PC-3 (cell line): ENCODE data around the gene TBCC. TPM values are rescaled to one million over a fixed set of nuclear protein-coding genes. Genes with fewer than 3 reads are reported as not detected.
A peak's percentile ranks its signal among the peaks of the same experiment; 100 is the strongest.
"Not testable (repeated sequence)": the region's sequence is repeated elsewhere in the genome, so short reads cannot be mapped to it uniquely, and the experiment has no call there.

ENCODE experiments used
- ATAC-seq: fragments of 200-7000 bp; cut with Tn5 transposase; 2 replicates; pipeline ENCODE4 v1.9.1; 2020; ENCODE audit warnings: mild to moderate bottlenecking, moderate library complexity
- BruUV-seq: library from RNA; stranded (reverse); fragments of 400-500 nt; replicated peaks from 2 replicates; lab custom pipeline; 2021; lab: Mats Ljungman, UMichigan
- CTCF ChIA-PET: fragments of 300-600 bp; sonication (Branson Sonifier 250); formaldehyde crosslinking; loops from one replicate; lab custom pipeline; 2022; ENCODE audit warnings: antibody characterized with exemption; lab: Charles Lee
- POLR2A ChIA-PET: fragments of 300-600 bp; sonication (Branson Sonifier 250); formaldehyde crosslinking; loops from one replicate; lab custom pipeline; 2022; ENCODE audit warnings: antibody characterized with exemption; ENCODE audit not compliant: unreplicated experiment; lab: Charles Lee
- DNase-seq: peaks from one replicate; pipeline ENCODE4 v3.0.0-alpha.2; 2015
- H2AFZ ChIP-seq: fragments of 300-600 bp; sonication (generic); 2 replicates; pipeline ENCODE4 v1.6.0; 2016; ENCODE audit warnings: antibody characterized with exemption, low read length
- H3F3A ChIP-seq: fragments of 300-600 bp; sonication (generic); one replicate; pipeline ENCODE4 v1.6.0; 2017; ENCODE audit warnings: antibody characterized with exemption, low read length, control low read depth, mild to moderate bottlenecking; ENCODE audit not compliant: unreplicated experiment
- H3K27ac ChIP-seq: fragments of 300-600 bp; sonication (generic); 2 replicates; pipeline ENCODE4 v1.5.1; 2016; ENCODE audit warnings: mild to moderate bottlenecking, low read length
- H3K27me3 ChIP-seq: fragments of 300-600 bp; sonication (generic); 2 replicates; pipeline ENCODE4 v1.6.1; 2016; ENCODE audit warnings: low read length, mixed read lengths
- H3K36me3 ChIP-seq: fragments of 300-600 bp; sonication (generic); 2 replicates; pipeline ENCODE4 v1.6.1; 2016; ENCODE audit warnings: low read depth, mixed run types, low read length, mixed read lengths
- H3K4me1 ChIP-seq: fragments of 300-600 bp; sonication (generic); 2 replicates; pipeline ENCODE4 v1.5.1; 2016; ENCODE audit warnings: low read length; ENCODE audit not compliant: insufficient read depth
- H3K4me2 ChIP-seq: fragments of 300-600 bp; sonication (generic); 2 replicates; pipeline ENCODE4 v1.6.0; 2016; ENCODE audit warnings: low read length
- H3K4me3 ChIP-seq: fragments of 300-600 bp; sonication (generic); 2 replicates; pipeline ENCODE4 v1.5.1; 2016; ENCODE audit warnings: mild to moderate bottlenecking, low read length, mixed read lengths
- H3K79me2 ChIP-seq: fragments of 300-600 bp; sonication (generic); 2 replicates; pipeline ENCODE4 v1.6.1; 2017; ENCODE audit warnings: low read length, mixed read lengths
- H3K9ac ChIP-seq: fragments of 300-600 bp; sonication (generic); 2 replicates; pipeline ENCODE4 v1.6.0; 2016; ENCODE audit warnings: mild to moderate bottlenecking, low read length
- H3K9me2 ChIP-seq: fragments of 300-600 bp; sonication (generic); replicated peaks from 2 replicates; pipeline ENCODE4 v1.6.1; 2016; ENCODE audit warnings: mixed run types, low read length, mixed read lengths
- H3K9me3 ChIP-seq: fragments of 300-600 bp; sonication (generic); 2 replicates; pipeline ENCODE4 v1.6.1; 2016; ENCODE audit warnings: low read length, mixed read lengths
- H4K20me1 ChIP-seq: fragments of 300-600 bp; sonication (generic); 2 replicates; pipeline ENCODE4 v1.6.1; 2016; ENCODE audit warnings: low read length, mixed read lengths
- CTCF ChIP-seq: fragments of 300-600 bp; sonication (generic); conservative IDR thresholded peaks from 2 replicates; pipeline ENCODE4 v1.5.1; 2017; ENCODE audit warnings: antibody characterized with exemption, low read depth, mild to moderate bottlenecking, low read length
- EZH2 ChIP-seq: fragments of 300-600 bp; sonication (generic); IDR thresholded peaks from one replicate; pipeline ENCODE4 v1.6.1; 2017; ENCODE audit warnings: antibody characterized with exemption, mild to moderate bottlenecking, low read length; ENCODE audit not compliant: unreplicated experiment
- EZH2phosphoT487 ChIP-seq: fragments of 300-600 bp; sonication (generic); IDR thresholded peaks from 2 replicates; pipeline ENCODE4 v1.6.1; 2018; ENCODE audit warnings: mild to moderate bottlenecking, antibody characterized with exemption, low read length, borderline replicate concordance
- intact Hi-C: fragments of 100-400 bp; cut with micrococcal nuclease; formaldehyde crosslinking; loops from 2 replicates; pipeline ENCODE4 v1.9.0; 2023
- total RNA-seq: library from RNA; depleted of rRNA; stranded (reverse); fragments of >200 nt; gene quantifications from 2 replicates; pipeline ENCODE4 v1.2.3, GENCODE V29; 2014

The TBCC gene
- total RNA-seq, 1 experiment from 2014 or later = 32.3 TPM

- Histone ChIP-seq H3K36me3 (no peaks in the 10 kb centered on the region), H3K9me2 (no peaks in the 10 kb centered on the region), H3K9ac (no peak overlapping the region), H3K79me2 (no peaks in the 10 kb centered on the region), H3K27ac (no peak overlapping the region), H3K4me2 (no peak overlapping the region), H3K27me3 (no peaks in the 10 kb centered on the region), H3F3A (no peaks in the 10 kb centered on the region), H3K9me3 (no peaks in the 10 kb centered on the region), H3K4me1 (peaks cover 8% of the 10 kb centered on the region), H2AFZ (no peak overlapping the region), H4K20me1 (no peaks in the 10 kb centered on the region), H3K4me3 (no peak overlapping the region)
- POLR2A ChIA-PET = no interaction called here
- DNase-seq (no peak), ATAC-seq (no peak)
- CTCF ChIA-PET = no interaction called here
- intact Hi-C loops = no loop called here
- TF ChIP-seq EZH2phosphoT487 (no peak), CTCF (no peak), EZH2 (no peak)
- no TSS peak for BruUV-seq
These were observed 41.5 kb downstream of the TBCC start for GRCh38 chr6:42704251-42704936.

- H3K4me3 ChIP-seq, BruUV-seq, H3K79me2 ChIP-seq, intact Hi-C loops, H2AFZ ChIP-seq, H3F3A ChIP-seq, CTCF ChIA-PET, H4K20me1 ChIP-seq, POLR2A ChIA-PET, H3K27ac ChIP-seq, H3K9ac ChIP-seq, H3K9me2 ChIP-seq, H3K9me3 ChIP-seq, ATAC-seq, H3K4me2 ChIP-seq, DNase-seq, H3K36me3 ChIP-seq, H3K27me3 ChIP-seq, H3K4me1 ChIP-seq: not testable (repeated sequence)
These were observed 43.1 kb downstream of the TBCC start for GRCh38 chr6:42702786-42703185.

GRCh38 chr6:42702200-42702599, 43.7 kb downstream of the TBCC start:
- ATAC-seq = peak; percentile 61
- H3K36me3 ChIP-seq = no peaks in the 10 kb centered on the region
- no peaks in the 10 kb centered on the region for H3K9me2 ChIP-seq
- POLR2A ChIA-PET = no interaction called here
- no peak overlapping the region for H3K4me3 ChIP-seq
- no TSS peak for BruUV-seq
- H3K9ac ChIP-seq = no peak overlapping the region
- peak; percentile 65 for DNase-seq
- no peak overlapping the region for H2AFZ ChIP-seq
- H3K9me3 ChIP-seq = no peaks in the 10 kb centered on the region
- H3K4me2 ChIP-seq = 0 out of 2 replicates have a peak overlapping the region, but pooled peaks have one; percentile 14
- intact Hi-C loops = no loop called here
- H3K27ac ChIP-seq = no peak overlapping the region
- peaks cover 8% of the 10 kb centered on the region for H3K4me1 ChIP-seq
- no peaks in the 10 kb centered on the region for H3K79me2 ChIP-seq
- CTCF ChIA-PET = no interaction called here
- TF ChIP-seq EZH2phosphoT487 (no peak), CTCF (no peak), EZH2 (no peak)
- H4K20me1 ChIP-seq = no peaks in the 10 kb centered on the region
- H3F3A ChIP-seq = no peaks in the 10 kb centered on the region
- H3K27me3 ChIP-seq = no peaks in the 10 kb centered on the region
